IPS DF 6.9 (cell line): ENCODE data around the gene CAPN5.

ENCODE experiments used
- DNase-seq: peaks from one replicate; pipeline ENCODE4 v3.0.0-alpha.2; 2013; ENCODE audit warnings: low read depth, low spot score
- H3K27ac ChIP-seq: one replicate; pipeline ENCODE4 v1.5.1; 2013; ENCODE audit warnings: low read length, control low read depth
- H3K27me3 ChIP-seq: 2 replicates; pipeline ENCODE4 v1.6.1; 2013; ENCODE audit warnings: mild to moderate bottlenecking, low read length; ENCODE audit not compliant: control insufficient read depth, insufficient read depth
- H3K36me3 ChIP-seq: 2 replicates; pipeline ENCODE4 v1.6.1; 2013; ENCODE audit warnings: low read length; ENCODE audit not compliant: control insufficient read depth, insufficient read depth
- H3K4me1 ChIP-seq: 2 replicates; pipeline ENCODE4 v1.6.1; 2013; ENCODE audit warnings: low read length; ENCODE audit not compliant: control insufficient read depth, insufficient read depth
- H3K4me3 ChIP-seq: 2 replicates; pipeline ENCODE4 v1.5.1; 2013; ENCODE audit warnings: mild to moderate bottlenecking, low read length
- H3K9me3 ChIP-seq: 2 replicates; pipeline ENCODE4 v1.6.1; 2013; ENCODE audit warnings: low read length, inconsistent platforms; ENCODE audit not compliant: control insufficient read depth, insufficient read depth
- WGBS: extraction: QIAGEN DNeasy Blood & Tissue Kit; methylation state at CpG from one replicate; pipeline ENCODE4 v1.1.7; 2013; ENCODE audit warnings: mixed read lengths, missing lambda C conversion rate; ENCODE audit not compliant: insufficient read length, insufficient coverage; 5-methylcytosine and 5-hydroxymethylcytosine counted together

Gene CAPN5

DNA sequence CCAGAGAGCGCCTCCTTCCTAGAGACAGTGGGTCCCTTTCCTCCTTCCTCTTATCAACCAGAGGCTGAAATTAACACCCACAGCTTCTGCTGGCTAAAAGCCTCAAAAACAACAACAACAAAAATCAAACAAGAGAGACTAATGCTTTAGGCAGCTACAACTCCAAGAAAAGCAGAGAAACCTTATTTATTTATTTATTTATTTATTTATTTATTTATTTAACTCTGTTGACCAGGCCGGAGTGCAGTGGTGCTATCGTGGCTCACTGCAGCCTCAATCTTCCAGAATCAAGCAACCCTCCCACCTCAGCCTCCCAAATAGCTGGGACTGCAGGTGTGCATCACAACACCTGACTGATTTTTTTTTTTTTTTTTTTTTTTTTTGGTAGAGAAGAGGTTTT, 35.2 kb upstream of the CAPN5 start:
- H3K27me3 ChIP-seq: no peaks in the 10 kb centered on the region
- DNase-seq: no peak

GRCh38 chr11:77035039-77035438, 31.7 kb upstream of the CAPN5 start:
- Histone ChIP-seq H3K9me3 (no peaks in the 10 kb centered on the region), H3K36me3 (no peaks in the 10 kb centered on the region), H3K4me1 (peaks cover 1% of the 10 kb centered on the region; the same call in 1 of the 2 replicates), H3K4me3 (no peak overlapping the region), H3K27ac (no peak overlapping the region), H3K27me3 (peaks cover 5% of the 10 kb centered on the region; the same call in 1 of the 2 replicates)
- no CpG with 5 or more reads among the region's 2 CpGs for WGBS
- no peak for DNase-seq

More for the DNA sequence above, 35.2 kb upstream of the CAPN5 start:
- H3K27ac ChIP-seq: no peak overlapping the region
- H3K4me3 ChIP-seq: no peak overlapping the region
- H3K4me1 ChIP-seq: no peaks in the 10 kb centered on the region
- WGBS: no CpG with 5 or more reads among the region's 3 CpGs
- H3K9me3 ChIP-seq: no peaks in the 10 kb centered on the region
- no peaks in the 10 kb centered on the region for H3K36me3 ChIP-seq

GRCh38 chr11:77035580-77035979, 31.2 kb upstream of the CAPN5 start:
- H3K27ac ChIP-seq: no peak overlapping the region
- no peak overlapping the region for H3K4me3 ChIP-seq
- no peaks in the 10 kb centered on the region for H3K9me3 ChIP-seq
- no CpG with 5 or more reads among the region's 5 CpGs for WGBS
- peaks cover 2% of the 10 kb centered on the region; the same call in 1 of the 2 replicates for H3K4me1 ChIP-seq
- no peaks in the 10 kb centered on the region for H3K36me3 ChIP-seq
- DNase-seq: no peak
- H3K27me3 ChIP-seq: peaks cover 9% of the 10 kb centered on the region; the same call in 1 of the 2 replicates

- no peak for DNase-seq
- Histone ChIP-seq H3K27me3 (peaks cover 12% of the 10 kb centered on the region; the same call in 1 of the 2 replicates), H3K27ac (no peak overlapping the region), H3K4me3 (no peak overlapping the region), H3K4me1 (peaks cover 2% of the 10 kb centered on the region; the same call in 1 of the 2 replicates), H3K36me3 (no peaks in the 10 kb centered on the region), H3K9me3 (no peaks in the 10 kb centered on the region)
- no CpG with 5 or more reads among the region's 5 CpGs for WGBS
These were observed 30.4 kb upstream of the CAPN5 start for GRCh38 chr11:77036398-77036797.

DNA sequence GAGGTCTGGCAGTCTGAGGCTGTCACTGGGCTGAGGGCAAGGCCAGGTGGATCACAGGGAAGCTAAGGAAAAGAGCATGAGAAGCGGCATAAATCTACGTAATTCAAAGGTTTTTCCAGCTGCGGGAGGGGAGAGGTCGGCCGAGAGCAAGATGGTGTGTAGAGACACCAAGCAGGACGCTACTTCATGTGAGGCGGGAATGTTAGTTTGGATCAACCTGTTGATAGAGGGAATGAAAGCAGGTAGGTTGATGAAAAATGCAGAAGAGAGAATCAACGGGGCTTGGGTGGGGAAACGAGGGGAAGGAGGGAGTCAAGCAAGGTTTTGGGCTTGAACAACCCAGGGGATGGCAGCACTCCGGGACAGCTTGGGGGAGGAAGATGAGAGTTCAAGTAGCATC, 29.7 kb upstream of the CAPN5 start:
- no peaks in the 10 kb centered on the region for H3K36me3 ChIP-seq
- peaks cover 2% of the 10 kb centered on the region; the same call in 1 of the 2 replicates for H3K4me1 ChIP-seq
- H3K27me3 ChIP-seq: peaks cover 12% of the 10 kb centered on the region; the same call in 1 of the 2 replicates
- no peak overlapping the region for H3K27ac ChIP-seq
- no CpG with 5 or more reads among the region's 10 CpGs for WGBS
- H3K4me3 ChIP-seq: no peak overlapping the region
- no peak for DNase-seq
- no peaks in the 10 kb centered on the region for H3K9me3 ChIP-seq

DNA sequence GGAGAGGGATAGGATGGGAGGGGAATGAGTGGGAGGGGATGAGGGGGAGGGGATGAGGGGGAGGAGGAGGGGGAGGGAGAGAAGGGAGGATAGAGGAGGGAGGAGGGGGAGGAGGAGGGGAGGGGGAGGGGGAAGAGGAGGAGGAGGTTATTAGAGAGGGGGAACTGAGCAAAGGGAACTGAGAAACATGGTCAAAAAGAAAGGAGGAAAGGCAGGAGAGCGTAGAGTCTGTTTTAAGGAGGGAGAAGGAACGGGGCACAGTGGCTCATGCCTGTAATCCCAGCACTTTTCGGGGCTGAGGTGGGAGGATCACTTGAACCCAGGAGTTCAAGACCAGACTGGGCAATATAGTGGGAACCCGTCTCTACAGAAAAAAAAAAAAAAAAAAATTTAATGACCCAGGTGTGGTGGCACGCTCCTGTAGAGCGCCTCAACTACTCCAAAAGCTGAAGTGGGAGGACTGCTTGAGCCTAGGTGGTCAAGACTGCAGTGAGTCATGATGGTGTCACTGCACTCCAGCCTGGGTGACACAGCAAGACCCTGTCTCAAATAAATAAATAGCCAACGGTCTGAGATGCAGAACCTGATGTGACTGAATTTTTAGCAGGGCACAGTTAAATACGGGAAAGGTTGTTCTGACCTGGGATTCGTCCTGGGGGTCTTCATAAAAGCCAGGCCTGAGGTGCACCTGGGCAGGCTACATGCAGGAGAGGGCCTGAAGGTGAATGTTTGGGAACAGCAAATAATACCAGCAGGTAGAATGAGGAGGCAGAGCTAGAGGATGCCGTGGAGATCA, 28.5 kb upstream of the CAPN5 start:
- H3K27me3 ChIP-seq: peaks cover 12% of the 10 kb centered on the region; the same call in 1 of the 2 replicates
- no CpG with 5 or more reads among the region's 10 CpGs for WGBS
- H3K9me3 ChIP-seq: no peaks in the 10 kb centered on the region
- no peak overlapping the region for H3K4me3 ChIP-seq
- H3K4me1 ChIP-seq: peaks cover 2% of the 10 kb centered on the region; the same call in 1 of the 2 replicates
- no peak overlapping the region for H3K27ac ChIP-seq
- no peaks in the 10 kb centered on the region for H3K36me3 ChIP-seq
- DNase-seq: no peak

DNA sequence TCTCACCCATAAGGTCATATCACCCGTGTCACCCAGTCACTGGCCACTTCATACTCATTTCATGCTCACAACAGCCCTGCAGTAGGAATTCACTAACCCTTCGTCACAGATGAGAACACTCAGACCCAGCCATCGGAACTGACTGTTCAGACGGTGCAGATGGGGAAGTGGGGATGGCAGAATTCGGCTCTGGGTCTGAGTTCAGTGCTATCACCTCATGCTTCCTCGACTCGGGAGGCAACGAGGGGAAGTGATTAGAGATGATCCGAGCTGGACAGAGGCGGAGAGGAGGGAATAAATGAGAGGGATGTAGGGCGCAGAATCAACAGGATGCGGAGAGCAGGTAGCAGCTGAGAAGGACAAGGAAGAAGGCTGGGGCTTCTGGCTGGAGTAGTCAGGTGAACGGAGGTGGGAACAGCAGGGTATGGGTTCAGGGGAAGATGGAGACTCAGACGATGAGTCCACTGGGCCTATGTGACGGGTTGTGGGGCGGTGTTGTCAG, 27.9 kb upstream of the CAPN5 start:
- H3K27ac ChIP-seq: no peak overlapping the region
- no CpG with 5 or more reads among the region's 16 CpGs for WGBS
- H3K4me1 ChIP-seq: peaks cover 2% of the 10 kb centered on the region; the same call in 1 of the 2 replicates
- H3K36me3 ChIP-seq: no peaks in the 10 kb centered on the region
- H3K9me3 ChIP-seq: no peaks in the 10 kb centered on the region
- peaks cover 12% of the 10 kb centered on the region; the same call in 1 of the 2 replicates for H3K27me3 ChIP-seq
- H3K4me3 ChIP-seq: no peak overlapping the region
- DNase-seq: no peak

GRCh38 chr11:77039491-77040400, 27.0 kb upstream of the CAPN5 start:
- H3K4me1 ChIP-seq: peaks cover 2% of the 10 kb centered on the region; the same call in 1 of the 2 replicates
- H3K36me3 ChIP-seq: no peaks in the 10 kb centered on the region
- no peaks in the 10 kb centered on the region for H3K9me3 ChIP-seq
- DNase-seq: no peak
- H3K4me3 ChIP-seq: peak overlapping the region; percentile 11
- H3K27me3 ChIP-seq: peaks cover 12% of the 10 kb centered on the region; the same call in 1 of the 2 replicates
- WGBS: no CpG with 5 or more reads among the region's 109 CpGs
- H3K27ac ChIP-seq: no peak overlapping the region

DNA sequence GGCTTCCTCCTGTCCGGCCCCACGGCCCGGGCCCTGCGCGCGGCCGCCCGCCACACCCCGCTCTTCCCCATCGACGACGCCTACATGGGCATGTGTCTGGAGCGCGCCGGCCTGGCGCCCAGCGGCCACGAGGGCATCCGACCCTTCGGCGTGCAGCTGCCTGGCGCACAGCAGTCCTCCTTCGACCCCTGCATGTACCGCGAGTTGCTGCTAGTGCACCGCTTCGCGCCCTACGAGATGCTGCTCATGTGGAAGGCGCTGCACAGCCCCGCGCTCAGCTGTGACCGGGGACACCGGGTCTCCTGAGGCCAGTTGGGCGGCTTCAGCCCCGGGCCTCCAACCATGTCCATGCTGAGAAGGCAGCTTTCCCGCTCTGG, 26.4 kb upstream of the CAPN5 start:
- Histone ChIP-seq H3K27me3 (peaks cover 12% of the 10 kb centered on the region; the same call in 1 of the 2 replicates), H3K9me3 (no peaks in the 10 kb centered on the region), H3K27ac (no peak overlapping the region), H3K36me3 (no peaks in the 10 kb centered on the region), H3K4me1 (peaks cover 2% of the 10 kb centered on the region; the same call in 1 of the 2 replicates), H3K4me3 (no peak overlapping the region)
- no peak for DNase-seq
- WGBS: no CpG with 5 or more reads among the region's 37 CpGs

GRCh38 chr11:77040889-77041288, 25.9 kb upstream of the CAPN5 start:
- no CpG with 5 or more reads among the region's 13 CpGs for WGBS

More at GRCh38 chr11:77040889-77041288, 25.9 kb upstream of the CAPN5 start:
- Histone ChIP-seq H3K4me3 (no peak overlapping the region), H3K4me1 (peaks cover 2% of the 10 kb centered on the region; the same call in 1 of the 2 replicates), H3K27ac (no peak overlapping the region), H3K36me3 (no peaks in the 10 kb centered on the region), H3K27me3 (peaks cover 13% of the 10 kb centered on the region; the same call in 1 of the 2 replicates), H3K9me3 (no peaks in the 10 kb centered on the region)
- no peak for DNase-seq
